Activated naive CD4-positive, alpha-beta T cell treated with anti-CD3 and anti-CD28 coated beads, Interleukin-2, amount 50 U/mL, for 24 hours (primary cell): ENCODE measurements around the gene PANX2.

Source experiments
- H3K27ac Mint-ChIP-seq: one replicate; pipeline ENCODE4 v1.8.0; 2021; ENCODE audit warnings: mild to moderate bottlenecking, mixed read lengths
- H3K27me3 Mint-ChIP-seq: one replicate; pipeline ENCODE4 v1.8.0; 2021; ENCODE audit warnings: mixed read lengths
- H3K36me3 Mint-ChIP-seq: one replicate; pipeline ENCODE4 v1.8.0; 2021; ENCODE audit warnings: mixed read lengths
- H3K4me1 Mint-ChIP-seq: one replicate; pipeline ENCODE4 v1.8.0; 2021; ENCODE audit warnings: mixed read lengths
- H3K4me3 Mint-ChIP-seq: one replicate; pipeline ENCODE4 v1.8.0; 2021; ENCODE audit warnings: mild to moderate bottlenecking, mixed read lengths
- H3K9me3 Mint-ChIP-seq: one replicate; pipeline ENCODE4 v1.8.0; 2021; ENCODE audit warnings: mixed read lengths

Gene PANX2

GRCh38 chr22:50207383-50208140 is 37.0 kb downstream of the PANX2 start:
- Mint-ChIP-seq H3K27me3 (no peaks in the 10 kb centered on the region), H3K27ac (no peak overlapping the region), H3K4me3 (no peak overlapping the region), H3K36me3 (peaks cover 2% of the 10 kb centered on the region), H3K4me1 (peaks cover 21% of the 10 kb centered on the region), H3K9me3 (no peaks in the 10 kb centered on the region)

DNA sequence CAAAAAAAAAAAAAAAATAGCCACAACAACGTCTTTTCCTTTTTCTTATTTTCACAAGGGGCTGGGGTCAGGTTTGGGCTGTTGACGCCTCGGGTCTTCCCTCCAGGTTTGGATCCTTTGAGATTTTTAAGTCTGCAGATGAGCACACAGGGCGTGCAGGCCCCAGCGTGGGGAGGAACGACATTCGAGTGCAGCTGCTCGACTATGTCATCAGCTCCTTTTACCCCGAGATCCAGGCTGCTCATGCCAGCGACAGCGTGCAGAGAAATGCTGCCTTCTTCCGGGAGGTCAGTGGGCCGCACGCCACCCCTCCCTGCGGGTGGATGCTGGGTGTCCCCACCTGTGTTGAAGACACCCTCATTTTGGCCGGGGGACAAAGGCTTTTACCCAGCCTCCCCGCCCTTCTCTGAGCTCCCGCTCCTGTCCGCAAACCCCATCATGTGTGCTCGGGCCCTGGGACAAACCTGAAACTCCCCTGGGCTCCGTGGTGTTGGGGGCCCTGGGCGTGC is 38.0 kb downstream of the PANX2 start:
- Mint-ChIP-seq H3K36me3 (peaks cover 5% of the 10 kb centered on the region), H3K27ac (no peak overlapping the region), H3K9me3 (no peaks in the 10 kb centered on the region), H3K4me3 (no peak overlapping the region), H3K27me3 (no peaks in the 10 kb centered on the region), H3K4me1 (peaks cover 24% of the 10 kb centered on the region)

DNA sequence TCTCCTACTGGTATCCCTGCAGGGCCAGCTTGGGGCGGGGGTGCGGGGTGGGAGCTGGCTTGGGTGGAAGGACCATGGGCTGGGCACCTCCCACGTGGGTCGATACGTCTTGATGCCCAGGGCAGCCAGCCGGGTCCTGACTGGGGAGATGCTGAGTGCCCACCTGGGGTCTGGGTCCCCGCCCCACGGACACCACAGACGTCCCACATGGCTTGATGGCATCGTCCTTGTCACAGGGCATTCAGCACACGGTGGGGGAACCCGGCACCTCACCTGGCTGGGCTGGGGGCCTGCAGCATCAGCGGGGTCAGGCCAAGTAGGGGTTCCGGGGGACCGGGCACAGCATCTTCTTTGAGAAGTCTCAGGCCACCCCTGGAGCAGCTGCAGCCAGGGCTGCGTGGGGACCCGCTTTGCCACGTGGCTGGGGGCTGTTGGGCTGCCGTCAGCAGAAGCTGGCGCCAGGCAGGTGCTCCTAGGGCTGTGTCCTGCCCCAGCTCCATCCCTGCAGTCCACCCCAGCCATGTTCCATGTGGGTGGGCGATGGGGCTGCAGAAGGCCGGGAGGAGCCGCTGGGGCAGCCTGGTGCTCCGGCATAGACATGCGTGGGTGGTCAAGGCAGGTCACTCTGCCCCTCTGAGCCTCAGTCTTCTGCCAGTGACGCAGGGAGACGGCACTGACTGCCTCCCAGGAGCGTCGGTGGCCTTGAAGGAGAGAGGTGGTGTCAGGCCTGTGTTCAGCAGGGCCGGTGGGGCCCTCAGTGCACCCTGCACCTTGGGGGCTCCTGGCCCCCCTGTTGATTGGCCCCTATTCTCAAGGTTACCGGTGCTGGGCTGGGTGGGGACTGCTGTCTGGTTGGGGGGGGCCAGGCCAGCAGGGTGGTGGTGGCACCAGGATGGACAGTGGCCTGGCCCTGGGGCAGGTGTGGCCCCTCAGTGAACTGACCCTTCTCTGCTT is 38.7 kb downstream of the PANX2 start:
- peaks cover 5% of the 10 kb centered on the region for H3K36me3 Mint-ChIP-seq

GRCh38 chr22:50209893-50210292 is 39.4 kb downstream of the PANX2 start:
- Mint-ChIP-seq H3K4me3 (no peak overlapping the region), H3K9me3 (no peaks in the 10 kb centered on the region), H3K4me1 (peaks cover 28% of the 10 kb centered on the region), H3K27me3 (no peaks in the 10 kb centered on the region), H3K27ac (peak overlapping the region; percentile 60), H3K36me3 (peaks cover 7% of the 10 kb centered on the region)

More for the DNA sequence above, 38.7 kb downstream of the PANX2 start:
- no peak overlapping the region for H3K4me3 Mint-ChIP-seq
- no peaks in the 10 kb centered on the region for H3K9me3 Mint-ChIP-seq
- H3K27ac Mint-ChIP-seq = peak overlapping the region; percentile 60
- H3K27me3 Mint-ChIP-seq = no peaks in the 10 kb centered on the region
- peaks cover 29% of the 10 kb centered on the region for H3K4me1 Mint-ChIP-seq

- no peak overlapping the region for H3K4me3 Mint-ChIP-seq
- H3K27me3 Mint-ChIP-seq = no peaks in the 10 kb centered on the region
- peaks cover 8% of the 10 kb centered on the region for H3K36me3 Mint-ChIP-seq
- H3K9me3 Mint-ChIP-seq = no peaks in the 10 kb centered on the region
- H3K4me1 Mint-ChIP-seq = peaks cover 25% of the 10 kb centered on the region
- H3K27ac Mint-ChIP-seq = no peak overlapping the region
Observed at GRCh38 chr22:50210378-50211139, 40.0 kb downstream of the PANX2 start.

GRCh38 chr22:50211147-50211546 is 40.6 kb downstream of the PANX2 start:
- peaks cover 25% of the 10 kb centered on the region for H3K4me1 Mint-ChIP-seq
- no peak overlapping the region for H3K27ac Mint-ChIP-seq
- no peak overlapping the region for H3K4me3 Mint-ChIP-seq
- H3K36me3 Mint-ChIP-seq = peaks cover 8% of the 10 kb centered on the region
- H3K9me3 Mint-ChIP-seq = no peaks in the 10 kb centered on the region
- H3K27me3 Mint-ChIP-seq = no peaks in the 10 kb centered on the region

- H3K36me3 Mint-ChIP-seq = peaks cover 8% of the 10 kb centered on the region
- peaks cover 25% of the 10 kb centered on the region for H3K4me1 Mint-ChIP-seq
- peak overlapping the region; percentile 55 for H3K27ac Mint-ChIP-seq
- no peaks in the 10 kb centered on the region for H3K27me3 Mint-ChIP-seq
- no peaks in the 10 kb centered on the region for H3K9me3 Mint-ChIP-seq
- no peak overlapping the region for H3K4me3 Mint-ChIP-seq
Observed at GRCh38 chr22:50213263-50213662, 42.7 kb downstream of the PANX2 start.

DNA sequence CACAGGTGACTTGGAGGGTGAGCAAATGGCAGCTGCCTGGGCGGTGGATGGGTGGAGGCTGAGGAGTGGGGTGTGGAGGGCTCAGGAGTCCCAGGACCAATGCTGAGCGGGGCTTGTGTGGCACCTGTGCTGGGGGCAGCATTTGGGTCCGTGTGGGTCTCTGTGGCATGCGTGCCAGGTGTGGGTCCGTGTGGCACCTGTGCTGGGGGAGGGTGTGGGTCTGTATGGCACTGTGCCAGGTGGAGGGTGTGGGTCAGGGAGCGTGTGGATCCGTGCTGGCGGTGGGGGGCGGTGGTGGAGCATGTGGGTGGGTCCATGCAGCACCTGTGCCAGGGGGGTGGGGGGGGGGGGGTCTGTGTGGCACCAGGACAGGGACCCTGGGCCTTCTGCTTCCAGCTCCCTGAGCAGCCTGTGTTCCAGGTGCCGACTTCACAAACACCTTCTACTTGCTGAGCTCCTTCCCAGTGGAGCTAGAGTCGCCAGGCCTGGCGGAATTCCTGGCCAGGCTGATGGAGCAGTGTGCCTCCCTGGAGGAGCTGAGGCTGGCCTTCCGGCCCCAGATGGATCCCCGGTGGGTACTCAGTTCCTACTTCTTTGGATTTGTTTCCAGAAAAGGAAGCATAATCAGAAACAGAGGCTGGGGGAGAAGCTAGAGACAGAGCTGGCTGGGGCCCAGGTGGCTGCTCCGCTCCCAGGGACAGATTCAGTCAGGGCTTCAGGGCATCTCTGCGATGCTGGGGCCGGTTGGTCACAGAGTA is 44.9 kb downstream of the PANX2 start:
- Mint-ChIP-seq H3K4me1 (peaks cover 20% of the 10 kb centered on the region), H3K27ac (no peak overlapping the region), H3K27me3 (no peaks in the 10 kb centered on the region), H3K4me3 (no peak overlapping the region), H3K36me3 (peaks cover 6% of the 10 kb centered on the region), H3K9me3 (no peaks in the 10 kb centered on the region)

DNA sequence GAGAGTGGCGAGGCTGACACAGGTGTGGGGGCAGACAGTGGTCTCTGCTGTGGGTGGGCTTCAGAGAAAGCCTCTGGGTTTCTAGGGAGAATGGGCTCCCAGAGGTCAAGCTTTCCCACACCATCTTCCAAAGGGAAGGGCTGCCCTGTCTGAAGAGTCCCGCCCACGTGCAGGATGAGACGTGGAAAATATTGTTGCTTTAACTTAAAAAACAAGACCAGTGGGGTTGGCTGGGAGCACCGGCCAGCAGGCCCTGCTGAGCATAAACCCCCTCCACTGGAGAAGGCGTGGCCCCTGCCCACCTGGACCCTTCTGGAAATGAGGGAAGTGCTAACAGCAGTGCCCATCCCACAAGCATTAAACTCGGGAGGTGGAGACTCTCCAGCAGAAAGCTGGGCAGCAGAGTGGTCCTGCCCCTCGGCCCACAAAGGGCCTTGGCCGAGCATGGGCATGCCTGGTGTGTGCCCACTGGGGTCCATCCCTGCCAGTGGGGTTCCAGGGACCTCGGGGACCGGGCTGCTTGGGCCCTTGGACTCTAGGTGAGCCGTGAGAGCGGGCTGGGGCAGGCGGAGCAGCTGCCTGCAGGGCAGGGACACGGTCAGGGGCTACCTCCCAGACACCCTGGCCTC is 45.6 kb downstream of the PANX2 start:
- no peaks in the 10 kb centered on the region for H3K27me3 Mint-ChIP-seq
- H3K36me3 Mint-ChIP-seq = peaks cover 6% of the 10 kb centered on the region
- H3K4me1 Mint-ChIP-seq = peaks cover 20% of the 10 kb centered on the region
- no peak overlapping the region for H3K4me3 Mint-ChIP-seq
- no peak overlapping the region for H3K27ac Mint-ChIP-seq
- H3K9me3 Mint-ChIP-seq = no peaks in the 10 kb centered on the region

GRCh38 chr22:50216684-50217520 is 46.4 kb downstream of the PANX2 start:
- H3K4me1 Mint-ChIP-seq = peaks cover 20% of the 10 kb centered on the region
- no peaks in the 10 kb centered on the region for H3K27me3 Mint-ChIP-seq
- no peak overlapping the region for H3K4me3 Mint-ChIP-seq
- peaks cover 6% of the 10 kb centered on the region for H3K36me3 Mint-ChIP-seq
- H3K27ac Mint-ChIP-seq = no peak overlapping the region
- no peaks in the 10 kb centered on the region for H3K9me3 Mint-ChIP-seq

GRCh38 chr22:50217543-50218152 is 47.1 kb downstream of the PANX2 start:
- no peak overlapping the region for H3K4me3 Mint-ChIP-seq
- peaks cover 6% of the 10 kb centered on the region for H3K36me3 Mint-ChIP-seq
- H3K27ac Mint-ChIP-seq = no peak overlapping the region
- no peaks in the 10 kb centered on the region for H3K9me3 Mint-ChIP-seq
- peaks cover 18% of the 10 kb centered on the region for H3K4me1 Mint-ChIP-seq
- H3K27me3 Mint-ChIP-seq = no peaks in the 10 kb centered on the region

DNA sequence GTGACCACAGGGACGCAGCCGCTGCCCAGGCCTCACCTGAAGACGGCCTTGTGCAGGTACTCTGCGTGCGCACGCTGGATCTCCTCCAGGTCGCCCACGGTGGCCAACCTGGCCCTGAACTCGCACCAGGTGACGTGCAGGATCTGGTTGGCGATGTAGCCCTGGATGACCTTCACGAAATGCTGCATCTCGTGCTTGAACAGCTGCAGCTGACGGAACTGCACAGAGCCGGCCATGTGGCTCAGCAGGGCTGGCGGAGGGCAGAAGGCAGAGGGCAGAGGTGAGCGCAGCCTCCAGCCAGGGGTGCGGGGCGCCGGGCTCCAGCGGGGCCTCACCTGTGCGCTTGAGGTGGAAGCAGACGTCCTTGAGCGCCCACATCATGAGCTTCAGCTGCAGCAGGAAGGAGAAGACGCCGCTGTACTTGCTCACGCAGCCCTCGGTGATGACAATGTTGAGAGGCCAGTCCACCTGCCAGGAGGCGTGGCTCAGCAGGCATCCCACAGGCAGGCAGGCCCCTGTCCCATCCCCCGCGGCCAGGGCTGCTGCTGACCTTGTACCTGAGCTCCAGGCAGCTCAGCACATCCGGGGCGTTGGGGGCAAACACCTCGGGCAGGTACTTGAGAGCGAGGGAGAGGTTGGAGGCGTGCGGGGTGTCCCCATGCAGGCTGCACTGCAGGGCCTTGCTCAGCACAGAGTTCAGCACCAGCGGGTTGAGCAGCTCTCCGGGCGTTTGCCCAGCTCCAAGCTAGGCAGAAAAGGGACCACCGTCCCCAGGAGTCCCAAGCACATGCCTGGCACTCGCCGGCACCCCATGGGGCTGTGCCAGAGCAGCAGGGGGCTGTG is 47.8 kb downstream of the PANX2 start:
- Mint-ChIP-seq H3K36me3 (peaks cover 3% of the 10 kb centered on the region), H3K27ac (no peak overlapping the region), H3K4me3 (no peak overlapping the region), H3K9me3 (no peaks in the 10 kb centered on the region), H3K4me1 (peaks cover 11% of the 10 kb centered on the region), H3K27me3 (no peaks in the 10 kb centered on the region)
